ENCODE data around the gene GALNT17.

GALNT17 gene

GRCh38 chr7:71411475-71411874, 279.5 kb downstream of the GALNT17 start:
- no peak for DNase-seq (ENCODE audit: extremely low spot score)
- ChIA-PET POLR2A (no interaction called here), CTCF (no interaction called here)
- TF ChIP-seq BHLHE40 (IDR thresholded peaks at IDR 0.05; ENCODE audit: borderline replicate concordance): no peak
- TF ChIP-seq SP1 (IDR thresholded peaks at IDR 0.05): no peak
- no peak for TF ChIP-seq L3MBTL2 (conservative IDR thresholded peaks at IDR 0.05)
- TF ChIP-seq, protein P1, sequence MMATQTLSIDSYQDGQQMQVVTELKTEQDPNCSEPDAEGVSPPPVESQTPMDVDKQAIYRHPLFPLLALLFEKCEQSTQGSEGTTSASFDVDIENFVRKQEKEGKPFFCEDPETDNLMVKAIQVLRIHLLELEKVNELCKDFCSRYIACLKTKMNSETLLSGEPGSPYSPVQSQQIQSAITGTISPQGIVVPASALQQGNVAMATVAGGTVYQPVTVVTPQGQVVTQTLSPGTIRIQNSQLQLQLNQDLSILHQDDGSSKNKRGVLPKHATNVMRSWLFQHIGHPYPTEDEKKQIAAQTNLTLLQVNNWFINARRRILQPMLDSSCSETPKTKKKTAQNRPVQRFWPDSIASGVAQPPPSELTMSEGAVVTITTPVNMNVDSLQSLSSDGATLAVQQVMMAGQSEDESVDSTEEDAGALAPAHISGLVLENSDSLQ (IDR thresholded peaks at IDR 0.05): no peak
- TF ChIP-seq SUZ12 (IDR thresholded peaks at IDR 0.05): no peak

DNA sequence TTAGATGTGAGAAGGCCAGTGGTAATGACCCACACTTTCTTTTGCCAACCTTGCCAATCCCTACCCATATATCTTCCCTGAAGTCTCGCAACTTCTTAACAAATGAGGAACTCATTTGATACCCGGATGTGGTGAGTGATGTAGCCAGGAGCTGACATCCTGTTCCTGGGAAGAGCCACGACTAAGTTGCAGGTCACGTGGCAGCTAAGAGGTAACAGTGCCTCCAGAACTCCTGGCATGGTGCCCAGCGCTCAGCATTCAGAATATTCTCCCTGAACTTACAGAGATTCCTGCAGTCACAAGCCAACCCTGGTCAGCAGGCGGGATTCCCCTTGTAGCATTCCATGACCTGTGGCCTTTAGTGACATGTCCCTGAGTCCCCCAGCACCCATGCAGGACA, 282.5 kb downstream of the GALNT17 start:
- CTCF ChIA-PET: interaction anchor here (1.1 kb wide), 1 partner anchor 70 kb away, joined by 8 read pairs; no protein-coding TSS in a partner anchor
- TF ChIP-seq ELF4 (IDR thresholded peaks at IDR 0.05) (no peak), SUZ12 (IDR thresholded peaks at IDR 0.05) (no peak), BHLHE40 (IDR thresholded peaks at IDR 0.05; ENCODE audit: borderline replicate concordance) (no peak), CTBP1 (IDR thresholded peaks at IDR 0.05; ENCODE audit: borderline replicate concordance) (no peak), LEF1 (IDR thresholded peaks at IDR 0.05; ENCODE audit: borderline replicate concordance) (no peak), FOXK2 (IDR thresholded peaks at IDR 0.05) (no peak), SP1 (IDR thresholded peaks at IDR 0.05) (no peak), L3MBTL2 (conservative IDR thresholded peaks at IDR 0.05) (no peak), ZNF384 (IDR thresholded peaks at IDR 0.05) (no peak), ARNT (IDR thresholded peaks at IDR 0.05) (no peak)
- TF ChIP-seq, protein P1 (IDR thresholded peaks at IDR 0.05): no peak
- no peak for DNase-seq (ENCODE audit: extremely low spot score)
- POLR2A ChIA-PET: no interaction called here

DNA sequence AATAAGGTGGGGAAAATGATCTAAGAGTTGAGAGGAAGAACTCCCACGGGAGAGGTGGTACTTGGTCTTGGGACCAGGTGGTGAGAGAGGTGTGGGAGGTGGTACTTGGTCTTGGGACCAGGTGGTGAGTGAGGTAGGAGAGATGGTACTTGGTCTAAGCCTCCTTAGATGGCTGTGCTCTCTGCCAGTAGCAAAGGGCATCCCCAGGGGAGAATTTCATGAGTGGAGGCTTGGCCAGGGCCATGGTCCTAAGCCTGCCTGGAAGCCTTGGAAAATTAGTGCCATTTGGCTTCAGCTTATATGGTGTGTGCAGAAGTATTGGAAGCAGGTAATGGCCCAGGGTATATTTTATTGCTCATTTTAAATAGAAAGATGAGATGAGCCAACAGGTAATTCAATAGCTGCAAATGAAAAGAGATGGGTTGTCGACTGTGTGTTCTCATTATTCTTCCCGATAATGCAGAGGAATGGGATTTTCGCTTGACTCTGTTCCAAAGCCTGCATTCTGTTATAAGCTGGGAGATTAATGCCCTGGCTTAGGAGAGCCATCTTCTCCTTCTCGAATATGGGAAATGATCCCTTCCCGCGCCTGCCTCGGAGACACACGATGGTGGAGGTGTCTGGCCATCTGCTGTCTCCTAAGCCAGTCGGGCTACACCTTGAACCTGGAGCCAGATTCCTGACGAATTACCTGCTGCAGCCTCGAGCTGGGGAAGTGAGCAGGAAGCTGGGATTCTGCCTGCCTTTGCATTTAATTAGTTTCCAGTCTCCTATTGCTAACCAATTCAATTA, 287.8 kb downstream of the GALNT17 start:
- DNase-seq (ENCODE audit: extremely low spot score): no peak
- POLR2A ChIA-PET: no interaction called here
- CTCF ChIA-PET: no interaction called here
- TF ChIP-seq CTBP1 (IDR thresholded peaks at IDR 0.05; ENCODE audit: borderline replicate concordance) (no peak), NFRKB (IDR thresholded peaks at IDR 0.05) (no peak), ELF4 (IDR thresholded peaks at IDR 0.05) (no peak), ZNF384 (IDR thresholded peaks at IDR 0.05) (no peak), FOXA1 (IDR thresholded peaks at IDR 0.05) (no peak), FOXM1 (IDR thresholded peaks at IDR 0.05; ENCODE audit: borderline replicate concordance) (no peak), L3MBTL2 (conservative IDR thresholded peaks at IDR 0.05) (no peak), BHLHE40 (IDR thresholded peaks at IDR 0.05; ENCODE audit: borderline replicate concordance) (no peak), FOXK2 (IDR thresholded peaks at IDR 0.05) (no peak), HDGF (IDR thresholded peaks at IDR 0.05; ENCODE audit: borderline replicate concordance) (no peak), LEF1 (IDR thresholded peaks at IDR 0.05; ENCODE audit: borderline replicate concordance) (no peak), ARNT (IDR thresholded peaks at IDR 0.05) (no peak), TARDBP (IDR thresholded peaks at IDR 0.05) (no peak), SP1 (IDR thresholded peaks at IDR 0.05) (no peak), SUZ12 (IDR thresholded peaks at IDR 0.05) (no peak)
- TF ChIP-seq, protein P1 (IDR thresholded peaks at IDR 0.05): no peak

GRCh38 chr7:71422104-71422503, 290.2 kb downstream of the GALNT17 start:
- CTCF ChIA-PET: no interaction called here
- no peak for TF ChIP-seq SP1 (IDR thresholded peaks at IDR 0.05)
- no peak for TF ChIP-seq HDGF (IDR thresholded peaks at IDR 0.05; ENCODE audit: borderline replicate concordance)
- no peak for TF ChIP-seq FOXA1 (IDR thresholded peaks at IDR 0.05)
- no peak for TF ChIP-seq NFRKB (IDR thresholded peaks at IDR 0.05)
- TF ChIP-seq TARDBP (IDR thresholded peaks at IDR 0.05): no peak
- no peak for TF ChIP-seq ZNF384 (IDR thresholded peaks at IDR 0.05)
- TF ChIP-seq CTBP1 (IDR thresholded peaks at IDR 0.05; ENCODE audit: borderline replicate concordance): no peak
- TF ChIP-seq, protein P1 (IDR thresholded peaks at IDR 0.05): no peak
- TF ChIP-seq SUZ12 (IDR thresholded peaks at IDR 0.05): no peak
- DNase-seq (ENCODE audit: extremely low spot score): no peak
- POLR2A ChIA-PET: no interaction called here

- TF ChIP-seq CTBP1 (IDR thresholded peaks at IDR 0.05; ENCODE audit: borderline replicate concordance) (no peak), ARNT (IDR thresholded peaks at IDR 0.05) (no peak), SP1 (IDR thresholded peaks at IDR 0.05) (no peak), FOXA1 (IDR thresholded peaks at IDR 0.05) (no peak), HDGF (IDR thresholded peaks at IDR 0.05; ENCODE audit: borderline replicate concordance) (no peak), ZNF384 (IDR thresholded peaks at IDR 0.05) (no peak), BHLHE40 (IDR thresholded peaks at IDR 0.05; ENCODE audit: borderline replicate concordance) (no peak), L3MBTL2 (conservative IDR thresholded peaks at IDR 0.05) (no peak), NFRKB (IDR thresholded peaks at IDR 0.05) (no peak), FOXM1 (IDR thresholded peaks at IDR 0.05; ENCODE audit: borderline replicate concordance) (no peak), LEF1 (IDR thresholded peaks at IDR 0.05; ENCODE audit: borderline replicate concordance) (no peak), FOXK2 (IDR thresholded peaks at IDR 0.05) (no peak)
- POLR2A ChIA-PET: no interaction called here
- CTCF ChIA-PET: no interaction called here
- no peak for DNase-seq (ENCODE audit: extremely low spot score)
Measured at GRCh38 chr7:71424166-71425035, 292.5 kb downstream of the GALNT17 start.
